ENCODE measurements around the gene DDT. TPM values are rescaled to one million over a fixed set of nuclear protein-coding genes. Genes with fewer than 3 reads are reported as not detected.
"Not testable (repeated sequence)": the region's sequence is repeated elsewhere in the genome, so short reads cannot be mapped to it uniquely, and the experiment has no call there.

The DDT gene
- 100 to 1,000 TPM; 151 to 232 (median 190) TPM for total RNA-seq
- long read RNA-seq, donor 1, transcript DDT-202 (3 exons, 713 nt) = major isoform, 35 of 44 reads
- long read RNA-seq, donor 1, transcript DDT-206 (2 exons, 1,048 nt) = minor isoform, 6 of 44 reads
- long read RNA-seq, donor 1, partial matches to known transcripts = 0 of 44 reads
- long read RNA-seq, donor 1, other reads (novel, unspliced or antisense) = 3 of 44 reads
- long read RNA-seq, donor 2, transcript DDT-202 (3 exons, 713 nt) = major isoform, 114 of 119 reads
- long read RNA-seq, donor 2, partial matches to known transcripts = 0 of 119 reads
- long read RNA-seq, donor 2, other reads (novel, unspliced or antisense) = 1 of 119 reads

DNA sequence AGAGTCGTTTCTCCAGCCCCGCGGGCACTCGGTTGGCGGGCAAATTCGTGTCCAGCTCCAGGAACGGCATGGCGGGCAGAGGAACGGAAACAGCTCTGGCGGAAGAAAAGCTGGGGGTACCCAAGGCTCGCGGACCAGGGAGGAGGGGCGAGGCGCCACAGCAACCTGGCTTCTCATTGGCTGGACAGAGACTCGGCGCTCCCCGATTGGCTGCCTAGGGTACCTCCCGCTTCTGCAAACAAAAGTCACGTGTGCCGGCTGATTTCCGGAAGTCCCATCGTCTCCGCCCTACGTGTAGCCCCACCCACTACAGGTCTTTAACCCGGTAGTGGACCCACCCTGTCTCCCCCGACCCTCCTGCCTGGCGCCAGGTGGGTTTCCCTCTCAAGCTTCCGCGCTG, at the start of gene DDT:
Gene DDT, minus strand, starts transcription at position 97 of the 400 bp plus-strand sequence. Its CDS starts 27 bp downstream, at position 70.
- not testable (repeated sequence) for H3K4me1 ChIP-seq (ENCODE audit: low read depth); H3K9me3 ChIP-seq; H3K36me3 ChIP-seq (ENCODE audit: low read depth); H3K4me3 ChIP-seq; DNase-seq
- intact Hi-C loops (cut with DNase I, micrococcal nuclease) = loop anchor here in 1 of 2 donors (5.0 kb wide), 1 partner anchor 47 kb away; no protein-coding TSS in a partner anchor
- ATAC-seq = peak; percentile 96

DNA sequence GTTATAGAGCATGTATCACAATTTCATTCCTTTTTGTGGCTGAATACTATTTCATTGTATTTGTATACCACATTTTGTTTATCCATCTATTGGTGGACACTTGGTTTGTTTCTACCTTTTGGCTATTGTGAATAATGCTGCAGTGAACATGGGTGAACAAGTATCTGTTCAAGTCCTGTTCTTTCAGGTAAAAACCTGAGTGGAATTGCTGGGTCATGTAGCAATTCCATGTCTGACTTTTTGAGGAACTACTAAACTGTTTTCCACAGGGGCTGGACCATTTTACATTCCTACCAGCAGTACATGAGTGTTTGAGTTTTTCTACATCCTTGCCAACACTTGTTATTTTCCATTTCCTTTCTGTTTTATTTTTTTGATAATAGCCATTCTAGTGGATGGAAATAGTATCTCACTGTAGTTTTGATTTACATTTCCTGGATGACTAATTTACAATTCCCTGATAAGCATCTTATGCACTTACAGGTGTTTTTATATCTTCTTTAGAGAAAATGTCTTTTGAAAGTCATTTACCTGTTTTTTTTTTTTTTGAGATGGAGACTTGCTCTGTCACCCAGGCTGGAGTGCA, 49.1 kb upstream of the DDT start:
- Histone ChIP-seq H3K4me3 (no peak overlapping the region), H3K4me1 (ENCODE audit: low read depth) (peaks cover 7% of the 10 kb centered on the region), H3K9me3 (no peaks in the 10 kb centered on the region), H3K36me3 (ENCODE audit: low read depth) (no peaks in the 10 kb centered on the region)
- intact Hi-C loops (cut with DNase I, micrococcal nuclease) = no loop called here
- TF ChIP-seq, protein P1, sequence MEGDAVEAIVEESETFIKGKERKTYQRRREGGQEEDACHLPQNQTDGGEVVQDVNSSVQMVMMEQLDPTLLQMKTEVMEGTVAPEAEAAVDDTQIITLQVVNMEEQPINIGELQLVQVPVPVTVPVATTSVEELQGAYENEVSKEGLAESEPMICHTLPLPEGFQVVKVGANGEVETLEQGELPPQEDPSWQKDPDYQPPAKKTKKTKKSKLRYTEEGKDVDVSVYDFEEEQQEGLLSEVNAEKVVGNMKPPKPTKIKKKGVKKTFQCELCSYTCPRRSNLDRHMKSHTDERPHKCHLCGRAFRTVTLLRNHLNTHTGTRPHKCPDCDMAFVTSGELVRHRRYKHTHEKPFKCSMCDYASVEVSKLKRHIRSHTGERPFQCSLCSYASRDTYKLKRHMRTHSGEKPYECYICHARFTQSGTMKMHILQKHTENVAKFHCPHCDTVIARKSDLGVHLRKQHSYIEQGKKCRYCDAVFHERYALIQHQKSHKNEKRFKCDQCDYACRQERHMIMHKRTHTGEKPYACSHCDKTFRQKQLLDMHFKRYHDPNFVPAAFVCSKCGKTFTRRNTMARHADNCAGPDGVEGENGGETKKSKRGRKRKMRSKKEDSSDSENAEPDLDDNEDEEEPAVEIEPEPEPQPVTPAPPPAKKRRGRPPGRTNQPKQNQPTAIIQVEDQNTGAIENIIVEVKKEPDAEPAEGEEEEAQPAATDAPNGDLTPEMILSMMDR (IDR thresholded peaks at IDR 0.05) = no peak
- peak; percentile 37 for ATAC-seq
- DNase-seq = no peak

DNA sequence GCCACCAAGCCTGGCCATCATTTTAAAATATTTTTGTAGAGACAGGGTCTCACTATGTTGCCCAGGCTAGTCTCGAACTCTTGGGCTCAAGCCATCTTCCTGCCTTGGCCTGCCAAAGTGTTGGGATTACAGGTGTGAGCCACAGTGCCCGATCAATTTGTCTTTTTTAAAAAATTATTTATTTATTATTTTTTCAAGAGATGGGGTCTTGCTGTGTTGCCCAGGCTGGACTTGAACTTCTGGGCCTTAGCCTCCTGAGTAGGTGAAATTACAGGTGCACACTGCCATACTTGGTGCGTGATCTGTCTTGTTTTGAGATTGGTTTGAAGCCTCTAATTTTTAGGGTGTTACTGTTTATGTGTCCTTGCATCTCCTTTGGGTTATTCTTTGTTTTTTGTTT, 47.1 kb upstream of the DDT start:
- no peak for DNase-seq
- Histone ChIP-seq H3K4me3 (no peak overlapping the region), H3K4me1 (ENCODE audit: low read depth) (no peaks in the 10 kb centered on the region), H3K9me3 (no peaks in the 10 kb centered on the region), H3K36me3 (ENCODE audit: low read depth) (no peaks in the 10 kb centered on the region)
- TF ChIP-seq, protein P1 (IDR thresholded peaks at IDR 0.05) = no peak
- intact Hi-C loops (cut with DNase I, micrococcal nuclease) = no loop called here
- no peak for ATAC-seq

DNA sequence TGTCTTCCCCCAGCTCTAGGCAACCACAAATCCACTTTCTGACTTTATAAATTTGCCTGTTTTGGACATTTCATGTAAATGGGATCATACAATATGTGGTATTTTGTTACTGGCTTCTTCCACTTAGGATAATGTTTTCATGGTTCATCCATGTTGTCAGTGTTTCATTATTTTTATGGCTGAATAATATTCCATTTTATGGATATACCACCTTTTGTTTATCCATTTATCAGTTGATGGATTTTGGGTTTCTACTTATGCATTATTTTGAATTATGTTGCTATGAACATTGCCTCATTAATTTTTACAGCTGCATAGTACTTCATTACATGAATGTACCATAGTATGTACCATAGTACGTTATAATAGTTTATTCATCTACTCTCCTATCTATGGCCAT, 41.9 kb upstream of the DDT start:
- no peak for DNase-seq
- Histone ChIP-seq H3K9me3 (no peaks in the 10 kb centered on the region), H3K36me3 (ENCODE audit: low read depth) (no peaks in the 10 kb centered on the region), H3K4me1 (ENCODE audit: low read depth) (peaks cover 7% of the 10 kb centered on the region), H3K4me3 (no peak overlapping the region)
- intact Hi-C loops (cut with DNase I, micrococcal nuclease) = no loop called here
- TF ChIP-seq, protein P1 (IDR thresholded peaks at IDR 0.05) = no peak
- no peak for ATAC-seq

DNA sequence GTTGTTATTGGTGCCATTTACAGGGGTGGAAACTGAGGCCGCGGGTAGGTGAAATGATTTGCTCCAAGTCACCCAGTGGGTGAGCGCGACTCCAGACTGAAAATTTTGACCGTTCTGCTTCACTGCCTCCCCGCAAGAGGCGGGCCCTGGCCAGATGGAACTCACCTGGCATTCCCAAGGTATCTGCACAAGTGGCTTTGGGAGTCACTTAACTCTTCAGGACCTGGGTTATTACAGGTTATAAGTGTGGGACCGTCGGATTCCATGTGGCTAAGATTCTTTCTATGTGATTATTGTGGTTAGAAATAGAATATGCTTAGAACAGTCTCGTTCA, 37.5 kb upstream of the DDT start:
- H3K4me3 ChIP-seq = peak overlapping the region; percentile 92
- peaks cover 7% of the 10 kb centered on the region for H3K4me1 ChIP-seq (ENCODE audit: low read depth)
- TF ChIP-seq, protein P1 (IDR thresholded peaks at IDR 0.05) = no peak
- ATAC-seq (peak; percentile 31), DNase-seq (no peak)
- H3K36me3 ChIP-seq (ENCODE audit: low read depth) = no peaks in the 10 kb centered on the region
- H3K9me3 ChIP-seq = no peaks in the 10 kb centered on the region
- intact Hi-C loops (cut with DNase I, micrococcal nuclease) = no loop called here

DNA sequence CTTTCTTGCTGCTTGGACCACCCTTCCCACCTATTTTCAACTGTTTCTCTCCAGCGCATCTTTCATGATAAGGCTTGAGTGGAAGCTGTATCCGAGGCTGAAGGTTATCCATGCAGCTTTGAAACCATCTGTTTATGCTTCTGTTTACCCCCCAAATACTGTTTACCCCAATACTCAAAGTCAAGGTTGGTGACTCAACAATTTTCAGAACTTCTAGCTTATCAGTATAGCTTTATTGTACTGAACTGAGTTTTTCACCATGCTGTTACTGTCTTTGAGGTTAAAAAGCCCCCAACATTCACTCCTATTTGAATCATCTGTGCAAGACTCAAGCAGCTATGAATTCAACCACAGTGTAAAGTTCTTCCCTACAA, 35.8 kb upstream of the DDT start:
- intact Hi-C loops (cut with DNase I, micrococcal nuclease) = no loop called here

More for the DNA sequence above, 35.8 kb upstream of the DDT start:
- peaks cover 7% of the 10 kb centered on the region for H3K4me1 ChIP-seq (ENCODE audit: low read depth)
- no peak overlapping the region for H3K4me3 ChIP-seq
- TF ChIP-seq, protein P1 (IDR thresholded peaks at IDR 0.05) = no peak
- DNase-seq = no peak
- no peaks in the 10 kb centered on the region for H3K36me3 ChIP-seq (ENCODE audit: low read depth)
- no peaks in the 10 kb centered on the region for H3K9me3 ChIP-seq
- no peak for ATAC-seq

Data from mucosa of descending colon (tissue), 3 donors.